Omental fat pad (tissue), 4 donors: ENCODE data around the gene RBM5. TPM values are rescaled to one million over a fixed set of nuclear protein-coding genes. Genes with fewer than 3 reads are reported as not detected.

Source experiments
- ATAC-seq: fragments of 150-250 bp; one replicate; pipeline ENCODE4 v1.9.1; 2016; ENCODE audit warnings: mild to moderate bottlenecking, moderate library complexity; ENCODE audit not compliant: low FRiP score
- DNase-seq: peaks from one replicate; pipeline ENCODE4 v3.0.0-alpha.2; 2019; ENCODE audit warnings: low spot score
- CTCF ChIP-seq, 3 donors: fragments of 450-650 bp; IDR thresholded peaks; one replicate each; pipeline ENCODE4 v1.5.1; 2016 to 2017; ENCODE audit warnings: antibody characterized with exemption in 3 of 3, mild to moderate bottlenecking in 3 of 3, moderate library complexity in 2 of 3
- total RNA-seq, 4 donors: library from RNA; depleted of rRNA; stranded (reverse); fragments of >200 nt; gene quantifications; one replicate each; pipeline ENCODE4 v1.1.0, GENCODE V29; 2016

RBM5 gene
- total RNA-seq, 4 donors from 2014 or later = 143 to 308 (median 190) TPM

DNA sequence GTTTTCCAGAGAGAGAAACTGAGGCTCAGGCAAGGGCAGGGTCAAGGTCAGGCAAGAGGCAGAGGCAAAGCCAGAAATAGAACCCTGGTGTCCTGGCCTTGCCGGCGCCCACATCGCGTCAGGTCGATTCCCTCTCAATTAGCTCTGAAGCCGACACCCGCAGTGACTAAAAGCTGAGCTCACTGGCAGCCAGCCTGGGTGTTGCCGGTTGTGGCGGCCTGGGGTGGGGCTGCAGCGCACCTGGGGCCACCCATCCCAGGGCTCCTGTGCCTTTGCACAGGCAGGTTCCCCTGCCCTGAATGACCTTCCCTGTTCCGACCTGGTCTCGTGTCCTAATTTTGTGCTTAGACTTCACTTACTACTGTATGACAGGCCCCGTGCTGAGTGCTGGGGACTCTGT, 72.6 kb downstream of the RBM5 start:
- no peak for TF ChIP-seq CTCF (IDR thresholded peaks at IDR 0.05)
- ATAC-seq (no peak), DNase-seq (no peak)

DNA sequence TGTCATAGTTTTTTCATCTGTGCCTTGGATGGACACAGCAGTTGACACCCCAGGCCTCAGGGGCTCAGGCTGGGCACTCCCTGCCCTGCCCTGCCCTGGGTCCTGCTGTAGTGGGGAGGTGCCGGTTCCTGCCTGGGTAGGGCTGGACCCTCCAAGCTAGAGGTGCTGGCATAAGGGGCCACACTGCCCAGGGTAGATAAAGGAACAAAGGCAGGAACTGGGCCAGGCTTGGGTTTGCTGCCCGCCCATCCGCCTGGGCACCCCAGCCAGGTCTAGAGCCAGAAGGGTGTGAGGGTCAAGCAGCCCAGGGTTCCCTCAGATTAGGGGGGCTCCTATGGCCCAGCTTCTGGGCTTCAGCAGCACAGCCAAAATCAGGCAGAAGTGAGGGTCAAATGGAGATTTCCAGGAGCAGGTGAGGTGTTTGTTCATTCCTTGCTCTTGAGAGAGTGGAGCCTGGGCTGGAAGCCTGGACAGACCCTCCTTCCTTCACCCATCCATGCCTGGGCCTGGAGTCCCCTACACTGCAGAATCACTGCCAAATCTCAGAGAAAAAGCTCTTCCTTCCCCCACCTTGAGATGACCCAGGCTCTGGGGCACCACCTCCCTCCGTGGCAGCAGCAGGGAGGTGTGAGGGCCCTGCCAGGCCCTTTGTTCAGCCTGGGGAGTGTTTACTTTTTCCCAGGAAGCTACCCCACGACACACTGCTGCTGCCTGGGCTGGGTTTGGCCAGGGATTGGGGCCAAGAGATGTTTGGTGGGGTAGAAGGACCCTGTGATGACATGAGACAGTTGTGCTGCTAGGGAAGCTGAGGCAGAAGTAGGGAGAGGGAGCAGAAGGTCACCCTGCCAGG, 73.5 kb downstream of the RBM5 start:
- TF ChIP-seq CTCF (IDR thresholded peaks at IDR 0.05) = no peak
- DNase-seq (no peak), ATAC-seq (no peak)

- TF ChIP-seq CTCF (IDR thresholded peaks at IDR 0.05) = no peak
- peak; percentile 70 for DNase-seq
- peak; percentile 55 for ATAC-seq
Observed at GRCh38 chr3:50163572-50164455, 75.1 kb downstream of the RBM5 start.

DNA sequence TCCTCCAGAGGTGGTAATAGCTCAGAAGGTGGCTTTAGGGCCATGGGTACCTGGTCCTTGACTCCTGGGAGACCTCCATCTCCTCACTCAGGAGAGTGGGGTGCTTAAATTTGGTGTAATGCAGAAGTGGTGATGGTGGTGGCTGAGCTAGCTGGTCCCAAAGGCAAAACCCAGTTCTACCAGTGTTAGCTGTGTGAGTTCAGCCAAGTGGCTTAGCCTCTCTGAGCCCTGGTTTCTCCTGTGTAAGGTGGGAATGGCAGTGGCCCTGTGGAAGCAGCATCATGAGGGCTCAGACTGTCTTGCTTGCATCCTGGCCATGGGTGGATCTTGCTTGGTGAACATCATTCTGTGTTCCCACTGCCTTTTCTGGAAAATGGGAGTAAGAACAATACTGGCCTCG, 75.8 kb downstream of the RBM5 start:
- TF ChIP-seq CTCF (IDR thresholded peaks at IDR 0.05) = no peak
- DNase-seq (no peak), ATAC-seq (no peak)

DNA sequence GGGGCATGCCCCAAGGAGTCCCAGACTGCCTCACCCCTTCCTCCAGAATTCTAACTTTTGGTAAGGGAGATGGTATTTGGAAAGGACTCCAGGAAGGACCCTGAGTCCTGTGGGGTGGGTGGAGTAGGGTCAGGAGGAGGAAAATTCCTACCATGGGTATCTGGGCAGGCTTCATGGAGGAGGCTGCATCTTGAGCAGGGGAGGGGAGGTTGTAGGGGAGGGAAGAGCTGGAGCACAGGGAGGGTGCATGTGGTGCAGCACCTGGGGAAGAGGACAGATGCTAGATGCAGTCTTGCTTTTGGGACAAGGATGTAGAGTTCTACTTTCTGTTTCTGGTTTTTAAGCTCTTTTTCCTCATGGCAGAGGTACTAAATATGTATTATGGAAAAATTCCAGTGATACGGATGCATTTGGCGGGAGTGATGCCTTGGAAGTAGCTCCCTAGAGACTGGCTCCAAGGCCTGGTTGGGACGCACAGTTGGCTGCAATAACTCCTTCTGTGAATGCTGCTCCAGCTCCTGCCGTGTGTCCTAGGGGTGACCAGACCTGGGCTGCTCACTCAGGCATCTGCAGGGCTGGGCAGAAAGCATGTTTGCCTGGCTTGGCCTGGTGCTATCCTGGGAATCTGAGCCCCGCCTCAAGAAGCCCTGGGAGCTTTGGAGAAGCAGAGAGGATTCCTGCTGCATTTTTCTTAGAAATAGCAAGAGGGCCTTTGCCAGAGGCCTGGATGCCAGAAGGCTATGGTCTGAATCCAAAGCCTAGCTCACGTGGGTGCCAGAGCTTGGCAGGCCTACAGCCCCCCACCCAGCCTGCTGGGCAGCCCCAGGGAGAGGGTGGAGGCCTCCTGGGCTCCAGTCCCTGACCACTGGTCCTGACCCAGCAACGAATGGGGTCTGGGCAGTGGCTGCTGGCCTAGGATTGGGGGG, 76.5 kb downstream of the RBM5 start:
- no peak for DNase-seq
- peak; percentile 24 for ATAC-seq
- no peak for TF ChIP-seq CTCF (IDR thresholded peaks at IDR 0.05)

- no peak for ATAC-seq
- no peak for DNase-seq
- TF ChIP-seq CTCF (IDR thresholded peaks at IDR 0.05) = no peak
Observed at GRCh38 chr3:50165910-50166538, 77.3 kb downstream of the RBM5 start.
